ENCODE data around the gene NSG2.

NSG2 gene

GRCh38 chr5:174063082-174063756 is 17.7 kb downstream of the NSG2 start:
- DNase-seq (ENCODE audit: low spot score), result no peak

DNA sequence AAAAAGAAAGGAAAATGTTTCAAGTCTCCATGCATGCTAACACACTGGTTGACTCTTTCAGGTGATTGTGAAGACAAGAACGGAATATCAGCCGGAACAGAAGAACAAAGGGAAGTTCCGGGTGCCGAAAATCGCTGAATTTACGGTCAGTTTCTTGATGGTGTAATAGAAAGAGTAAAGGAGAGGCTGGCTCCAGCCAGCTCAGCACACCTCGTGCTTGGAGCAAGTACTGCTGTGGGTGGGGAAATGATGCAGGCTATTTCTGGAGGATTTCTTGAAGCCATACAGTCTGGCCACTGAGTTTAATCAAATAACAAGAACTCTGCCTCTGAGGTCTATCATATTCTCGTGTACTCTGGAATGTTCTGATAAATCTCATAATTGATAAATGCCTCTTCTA is 18.7 kb downstream of the NSG2 start:
- no peak for DNase-seq (ENCODE audit: low spot score)

- no peak for DNase-seq (ENCODE audit: low spot score)
Measured at GRCh38 chr5:174065528-174066197, 20.2 kb downstream of the NSG2 start.

DNA sequence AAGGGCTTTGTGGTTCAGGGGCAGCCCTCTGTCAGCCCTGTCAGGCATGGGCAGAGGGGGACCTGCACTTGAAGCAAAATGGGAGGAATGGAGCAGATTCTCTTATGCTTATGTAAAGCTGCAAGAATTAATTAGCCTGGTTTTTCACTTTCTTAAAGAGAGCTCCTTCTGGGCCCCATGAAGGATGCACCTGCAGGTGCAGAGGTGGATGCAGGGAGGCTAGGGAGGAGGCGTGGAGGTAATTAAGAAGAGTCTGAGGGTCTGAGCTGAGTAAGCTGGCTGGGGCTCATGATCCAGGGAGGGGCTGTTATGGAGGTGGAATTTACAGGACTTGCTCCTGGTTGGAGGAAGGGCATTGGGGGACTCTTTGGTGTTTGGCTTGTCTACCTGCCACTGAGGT is 22.0 kb downstream of the NSG2 start:
- DNase-seq (ENCODE audit: low spot score), result no peak

GRCh38 chr5:174071484-174071883 is 26.0 kb downstream of the NSG2 start:
- DNase-seq (ENCODE audit: low spot score), result no peak

- no peak for DNase-seq (ENCODE audit: low spot score)
Measured at GRCh38 chr5:174073122-174073660, 27.7 kb downstream of the NSG2 start.

- no peak for DNase-seq (ENCODE audit: low spot score)
Measured at GRCh38 chr5:174074369-174074768, 28.9 kb downstream of the NSG2 start.

DNA sequence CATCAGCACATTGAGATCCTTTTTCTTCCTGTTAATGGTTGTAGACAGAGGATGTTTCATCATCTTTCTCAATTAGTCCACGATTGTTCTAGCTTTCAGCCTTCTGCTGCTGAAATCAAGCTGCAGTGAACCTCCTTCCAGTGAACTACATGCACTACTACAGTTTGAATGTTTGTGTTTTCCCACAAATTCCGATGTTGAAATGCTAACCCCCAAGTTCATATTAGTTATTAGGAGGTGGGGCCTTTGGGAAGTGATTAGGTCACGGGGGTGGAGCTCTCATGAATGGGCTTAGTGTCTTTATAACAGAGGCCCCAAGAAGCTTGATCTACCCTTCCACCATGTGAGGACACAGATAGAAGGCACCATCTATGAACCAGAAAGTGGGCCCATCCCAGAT is 32.9 kb downstream of the NSG2 start:
- DNase-seq (ENCODE audit: low spot score), result no peak

DNA sequence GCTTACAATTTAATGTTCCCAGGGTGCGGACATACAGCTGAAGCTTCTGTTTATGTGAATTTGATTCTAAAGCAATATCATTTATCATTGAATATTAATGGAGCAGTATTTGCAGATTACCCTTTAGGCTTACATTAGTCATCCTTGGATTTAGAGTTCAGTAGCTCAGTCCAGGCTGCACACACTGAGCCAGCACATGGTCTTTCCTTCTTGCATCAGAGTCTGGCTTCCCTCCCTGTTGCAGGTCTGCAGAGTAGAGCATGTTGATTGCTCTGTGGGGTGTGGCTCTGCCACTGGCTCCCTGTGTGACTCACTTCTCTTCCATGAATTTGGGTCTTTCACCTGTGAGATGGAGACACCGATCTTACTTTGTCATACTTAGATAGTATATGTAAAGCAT is 36.8 kb downstream of the NSG2 start:
- no peak for DNase-seq (ENCODE audit: low spot score)

DNA sequence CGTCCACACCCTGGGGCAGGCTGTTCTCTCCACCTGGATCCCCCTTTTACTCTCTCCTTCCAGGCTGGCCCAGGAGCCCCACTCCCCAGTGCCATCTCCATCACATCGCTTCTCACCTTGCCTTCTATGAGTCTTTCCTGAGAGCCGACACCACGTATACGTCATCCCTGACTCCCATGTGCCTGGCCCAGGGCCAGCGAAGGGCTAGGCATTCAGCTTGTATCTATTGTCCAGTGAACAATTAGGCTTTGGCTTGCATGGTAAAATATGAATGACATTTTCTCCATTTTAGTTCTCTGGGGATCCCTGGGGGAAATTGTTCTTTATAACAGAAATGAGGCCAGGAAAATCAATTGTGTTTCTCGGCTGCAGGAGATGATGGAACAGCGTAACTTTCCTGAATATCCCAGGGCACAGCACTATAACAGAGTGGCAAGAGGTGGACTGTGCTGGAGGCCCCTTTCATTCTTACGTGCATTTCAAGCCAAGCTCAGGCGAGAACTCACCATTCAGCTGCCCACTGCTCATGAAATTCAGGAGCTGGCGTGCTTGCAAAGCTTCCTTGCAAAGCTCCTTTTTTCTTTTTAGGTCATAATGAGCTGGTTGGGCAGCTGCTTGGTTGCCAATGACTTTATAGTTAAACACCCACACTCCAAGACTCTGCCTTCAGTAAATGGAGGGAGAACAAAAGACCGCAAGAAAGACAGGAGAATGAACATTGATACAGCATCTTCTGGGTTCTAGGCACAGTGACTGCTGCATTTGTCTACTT is 37.7 kb downstream of the NSG2 start:
- DNase-seq (ENCODE audit: low spot score), result no peak

- no peak for DNase-seq (ENCODE audit: low spot score)
Measured at GRCh38 chr5:174084691-174085154, 39.2 kb downstream of the NSG2 start.

DNA sequence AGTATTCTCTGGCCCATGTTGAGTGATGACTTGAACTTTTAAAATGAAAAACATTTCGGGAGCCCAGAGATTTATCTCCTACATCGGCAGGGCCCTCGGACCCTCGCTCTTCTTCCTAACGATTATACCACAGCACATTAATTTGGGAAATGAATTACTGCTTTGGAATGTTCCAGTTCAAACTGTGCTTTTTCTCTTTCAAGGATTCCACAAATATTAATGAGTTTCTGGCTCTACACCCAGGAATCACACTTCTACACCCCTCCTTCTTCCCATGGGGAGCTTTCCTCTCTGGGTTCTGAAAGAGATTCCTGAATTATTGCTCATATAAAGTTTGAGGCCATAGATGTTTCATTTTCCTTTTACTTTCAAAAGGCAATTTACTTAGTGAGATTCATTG is 41.2 kb downstream of the NSG2 start:
- no peak for DNase-seq (ENCODE audit: low spot score)

GRCh38 chr5:174087783-174088182 is 42.3 kb downstream of the NSG2 start:
- DNase-seq (ENCODE audit: low spot score), result no peak

- DNase-seq (ENCODE audit: low spot score), result no peak
Measured at GRCh38 chr5:174090129-174090528, 44.6 kb downstream of the NSG2 start.

- no peak for DNase-seq (ENCODE audit: low spot score)
Measured at GRCh38 chr5:174093123-174093522, 47.6 kb downstream of the NSG2 start.

GRCh38 chr5:174094857-174095606 is 49.5 kb downstream of the NSG2 start:
- DNase-seq (ENCODE audit: low spot score), result no peak

GRCh38 chr5:174096619-174097018 is 51.1 kb downstream of the NSG2 start:
- DNase-seq (ENCODE audit: low spot score), result no peak

DNA sequence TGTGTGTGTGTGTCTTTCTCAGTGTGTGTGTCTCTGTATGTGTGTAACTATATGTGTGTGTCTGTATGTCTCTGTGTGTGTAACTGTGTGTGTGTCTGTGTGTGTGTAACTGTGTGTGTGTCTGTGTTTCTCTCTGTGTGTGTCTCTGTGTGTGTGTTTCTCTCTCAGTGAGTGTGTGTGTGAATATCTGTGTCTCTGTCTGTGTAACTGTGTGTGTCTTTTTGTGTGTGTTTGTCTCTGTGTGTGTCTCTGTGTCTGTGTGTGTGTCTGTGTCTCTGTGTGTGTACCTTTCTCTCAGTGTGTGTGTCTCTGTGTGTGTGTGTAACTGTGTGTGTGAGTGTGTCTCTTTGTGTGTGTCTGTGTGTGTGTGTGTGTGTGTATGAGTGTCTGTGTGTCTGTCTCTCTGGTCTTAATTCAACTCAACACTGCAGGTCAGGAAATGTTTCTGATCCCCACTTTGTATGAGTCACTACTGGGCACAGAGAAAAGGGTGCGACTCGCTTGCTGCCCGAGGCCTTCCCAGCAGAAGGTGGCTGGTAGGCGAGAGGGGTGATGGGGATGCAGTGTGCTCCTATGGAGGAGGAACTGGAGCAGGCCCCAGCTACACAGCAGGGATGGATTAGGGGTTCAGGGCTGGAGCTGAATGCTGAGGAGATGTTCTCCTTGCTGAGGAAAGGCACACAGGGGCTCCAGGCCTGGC is 52.1 kb downstream of the NSG2 start:
- no peak for DNase-seq (ENCODE audit: low spot score)

DNA sequence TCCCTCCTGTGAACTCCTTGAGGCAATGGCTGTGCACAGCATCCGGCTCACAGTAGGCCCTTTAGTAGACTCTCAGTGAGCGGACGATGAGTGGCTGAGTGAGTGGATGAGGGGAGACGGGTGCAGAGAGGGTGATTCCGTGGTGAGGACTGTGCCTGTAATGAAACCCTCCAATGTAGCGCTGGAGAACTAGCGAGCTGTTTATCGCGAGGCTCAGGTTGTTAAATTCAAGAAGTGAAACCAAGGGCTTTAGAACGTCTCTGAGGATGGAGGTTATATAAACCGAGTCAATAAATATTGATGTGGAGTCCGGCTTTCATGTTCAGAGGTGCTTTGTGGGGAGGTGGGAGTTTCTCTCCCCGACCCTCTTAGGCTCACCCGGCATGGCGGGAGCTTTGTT is 53.2 kb downstream of the NSG2 start:
- DNase-seq (ENCODE audit: low spot score), result no peak

DNA sequence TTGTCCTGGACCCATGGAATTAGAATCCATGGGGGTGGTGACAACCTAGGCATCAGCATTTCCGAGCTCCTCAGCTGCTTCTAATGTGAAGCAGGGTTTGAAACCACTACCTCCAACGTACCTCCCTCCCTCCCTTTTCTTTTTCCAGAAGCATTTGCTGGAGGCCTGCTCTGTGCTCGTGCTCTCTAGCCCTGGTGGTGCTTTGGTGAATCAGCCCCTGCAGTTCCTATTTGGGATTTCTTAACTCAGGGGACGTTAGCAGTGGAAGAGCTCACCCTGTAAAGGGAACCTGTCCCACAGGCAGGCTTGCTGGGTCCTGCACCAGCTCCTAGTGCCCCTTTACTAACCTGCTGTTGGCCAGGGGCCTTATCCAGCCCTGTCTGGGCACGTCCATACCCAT is 55.0 kb downstream of the NSG2 start:
- no peak for DNase-seq (ENCODE audit: low spot score)

DNA sequence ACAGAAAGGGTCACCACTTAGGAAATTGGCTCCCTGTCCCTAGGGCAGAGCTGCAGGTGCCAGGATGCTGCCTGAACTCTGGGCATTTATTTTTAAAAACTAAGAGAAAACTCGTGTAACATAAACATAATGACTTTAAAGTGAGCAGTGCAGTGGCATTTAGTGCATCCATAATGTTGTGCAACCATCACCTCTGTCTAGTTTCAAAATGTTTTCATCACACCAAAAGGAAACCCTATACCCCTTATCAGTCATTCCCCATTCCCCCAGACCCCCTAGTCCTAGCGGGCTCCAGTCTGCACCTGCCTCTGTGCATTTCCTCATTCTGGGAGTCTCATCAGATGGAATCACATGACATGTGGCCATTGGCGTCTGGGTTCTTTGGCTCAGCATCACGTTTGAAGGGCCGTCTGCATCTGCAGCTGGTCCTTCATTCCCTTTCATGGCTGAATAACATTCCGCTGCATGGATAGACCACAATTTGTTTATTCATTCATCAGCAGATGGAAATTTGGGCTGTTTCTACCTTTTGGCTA is 55.8 kb downstream of the NSG2 start:
- no peak for DNase-seq (ENCODE audit: low spot score)
